HS-5 (cell line): ENCODE data around the gene TP53I3.
A peak's percentile ranks its signal among the peaks of the same experiment; 100 is the strongest.
"Not testable (repeated sequence)": the region's sequence is repeated elsewhere in the genome, so short reads cannot be mapped to it uniquely, and the experiment has no call there.

Source experiments
- DNase-seq: peaks from one replicate; pipeline ENCODE4 v3.0.0-alpha.2; 2012; ENCODE audit warnings: low read depth

Gene TP53I3

GRCh38 chr2:24095171-24095677, 10.6 kb upstream of the TP53I3 start:
- DNase-seq: not testable (repeated sequence)

DNA sequence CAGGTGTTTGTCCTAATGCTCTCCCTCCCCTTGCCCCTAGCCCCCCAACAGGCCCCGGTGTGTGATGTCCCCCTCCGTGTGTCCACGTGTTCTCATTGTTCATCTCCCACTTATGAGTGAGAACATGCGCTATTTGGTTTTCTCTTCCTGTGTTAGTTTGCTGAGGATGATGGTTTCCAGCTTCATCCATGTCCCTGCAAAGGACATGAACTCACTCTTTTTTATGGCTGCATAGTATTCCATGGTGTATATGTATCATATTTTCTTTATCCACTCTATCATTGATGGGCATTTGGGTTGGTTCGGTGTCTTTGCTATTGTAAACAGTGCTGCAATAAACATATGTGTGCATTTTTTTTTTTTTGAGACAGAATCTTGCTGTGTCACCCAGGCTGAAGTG, 8.6 kb upstream of the TP53I3 start:
- not testable (repeated sequence) for DNase-seq

DNA sequence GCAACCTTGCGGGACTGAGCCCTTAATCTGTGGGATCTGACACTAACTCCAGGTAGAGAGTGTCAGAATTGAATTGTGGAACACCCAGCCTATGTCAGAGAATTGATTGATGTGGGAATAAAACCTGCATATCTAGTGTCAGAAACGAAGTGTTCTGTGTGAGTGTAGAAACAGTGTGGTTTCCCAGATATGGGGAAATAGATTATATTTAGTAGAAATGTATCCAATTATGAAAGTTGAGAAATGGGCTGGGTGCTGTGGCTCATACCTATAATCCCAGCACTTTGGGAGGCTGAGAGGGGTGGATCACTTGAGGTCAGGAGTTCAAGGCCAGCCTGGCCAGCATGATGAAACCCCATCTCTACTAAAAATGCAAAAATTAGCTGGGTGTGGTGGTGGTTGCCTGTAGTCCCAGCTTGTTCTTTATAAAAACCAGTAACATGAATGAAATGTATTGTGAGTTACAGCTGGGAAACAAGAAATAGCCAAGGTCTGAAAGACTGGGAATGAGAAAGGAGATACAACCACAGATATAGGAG, 4.3 kb upstream of the TP53I3 start:
- no peak for DNase-seq

GRCh38 chr2:24087032-24087431, 2.4 kb upstream of the TP53I3 start:
- no peak for DNase-seq

DNA sequence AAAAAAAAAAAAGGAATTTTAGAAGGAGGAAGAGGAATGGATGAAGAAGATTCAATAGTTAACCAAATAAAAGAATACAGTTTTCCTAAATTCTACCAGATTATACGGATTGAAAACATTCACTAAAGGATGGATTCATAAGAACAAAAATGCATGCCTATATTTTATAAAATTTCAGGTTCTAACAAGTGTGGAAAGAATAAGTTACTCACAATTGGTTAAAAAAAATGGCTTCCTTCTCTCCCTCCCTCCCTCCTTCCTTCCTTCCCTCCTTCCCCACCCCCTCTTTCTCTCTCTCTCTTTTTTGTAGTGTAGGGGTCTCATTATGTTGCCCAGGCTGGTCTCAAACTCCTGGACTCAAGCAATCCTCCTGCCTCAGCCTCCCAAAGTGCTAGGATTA, 1.6 kb upstream of the TP53I3 start:
- DNase-seq: no peak

- no peak for DNase-seq
Measured at GRCh38 chr2:24085200-24085489, 511 bp upstream of the TP53I3 start.

DNA sequence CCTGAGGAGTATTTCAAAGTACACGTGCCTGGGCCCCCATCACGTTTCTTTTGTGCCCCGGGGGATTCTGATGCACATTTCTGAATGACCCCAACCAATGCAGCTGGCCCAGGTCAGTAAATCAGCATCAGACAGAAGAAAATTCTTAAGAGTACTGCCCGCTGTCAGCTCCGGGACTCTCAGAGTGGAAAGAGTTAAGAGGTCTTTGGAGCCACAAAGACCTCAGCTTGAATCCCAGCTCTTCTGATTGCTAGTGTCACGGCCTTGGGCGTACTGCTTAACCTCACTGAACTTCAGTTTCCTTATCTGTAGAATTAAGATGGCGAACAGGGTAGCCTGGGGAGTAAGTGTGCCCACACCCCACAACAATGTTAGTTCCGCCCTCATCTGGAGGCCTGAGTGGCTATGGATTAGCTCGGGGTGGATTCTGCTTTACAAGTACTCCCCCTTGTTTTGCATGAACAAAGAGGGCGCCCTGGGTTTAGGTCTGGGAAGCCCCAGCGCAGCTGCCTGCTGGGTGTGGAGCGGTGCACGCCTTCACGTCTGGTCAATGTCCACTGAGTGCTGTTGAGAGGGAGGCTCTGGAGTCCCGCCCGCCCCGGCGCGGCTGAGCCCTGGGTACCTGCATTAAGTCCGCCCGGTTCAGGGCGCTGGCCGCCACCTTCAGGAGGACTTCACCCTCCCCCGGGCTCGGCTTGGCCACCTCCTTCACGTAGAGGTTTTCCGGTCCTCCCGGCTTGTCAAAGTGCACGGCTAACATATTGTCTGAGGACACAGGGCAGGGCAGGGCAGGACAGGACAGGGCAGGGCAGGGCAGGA, 858 bp downstream of the TP53I3 start:
- DNase-seq: peak; percentile 71

DNA sequence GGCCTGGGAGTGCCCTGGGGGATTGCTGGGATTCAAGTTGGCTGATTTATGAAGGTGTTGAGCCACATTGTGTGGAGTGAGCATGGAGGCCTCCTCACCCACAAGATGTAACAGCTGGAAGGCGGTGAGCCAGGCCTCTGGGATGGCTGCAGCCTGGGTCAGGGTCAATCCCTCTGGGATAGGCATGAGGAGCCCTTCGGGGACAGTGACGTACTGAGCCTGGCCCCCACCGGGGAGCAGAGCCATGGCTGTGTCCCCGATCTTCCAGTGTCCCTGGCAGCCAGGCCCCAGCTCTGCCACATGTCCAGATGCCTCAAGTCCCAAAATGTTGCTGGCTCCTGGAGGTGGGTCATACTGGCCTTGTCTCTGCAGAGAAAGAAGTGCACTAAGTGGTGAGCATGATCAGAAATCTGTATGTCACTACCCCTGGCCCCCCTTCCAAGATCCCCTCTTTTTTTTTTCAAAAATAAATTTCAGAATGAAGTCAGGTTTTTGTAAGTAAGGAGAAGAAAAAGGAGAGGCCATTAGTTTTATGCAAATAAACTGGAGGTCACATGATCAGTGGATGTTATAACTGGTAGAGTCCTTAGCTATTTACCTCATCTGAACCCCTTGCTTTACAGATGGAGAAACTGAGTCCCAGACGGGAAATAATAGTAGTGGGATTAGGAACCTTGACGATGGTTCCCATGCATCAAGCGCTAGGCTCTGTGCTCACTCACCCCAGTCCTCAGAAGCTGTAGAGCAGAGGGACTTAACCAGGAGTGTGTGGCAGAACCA, 1.7 kb downstream of the TP53I3 start:
- DNase-seq: no peak

- no peak for DNase-seq
Measured at GRCh38 chr2:24080701-24081100, 3.9 kb downstream of the TP53I3 start.

DNA sequence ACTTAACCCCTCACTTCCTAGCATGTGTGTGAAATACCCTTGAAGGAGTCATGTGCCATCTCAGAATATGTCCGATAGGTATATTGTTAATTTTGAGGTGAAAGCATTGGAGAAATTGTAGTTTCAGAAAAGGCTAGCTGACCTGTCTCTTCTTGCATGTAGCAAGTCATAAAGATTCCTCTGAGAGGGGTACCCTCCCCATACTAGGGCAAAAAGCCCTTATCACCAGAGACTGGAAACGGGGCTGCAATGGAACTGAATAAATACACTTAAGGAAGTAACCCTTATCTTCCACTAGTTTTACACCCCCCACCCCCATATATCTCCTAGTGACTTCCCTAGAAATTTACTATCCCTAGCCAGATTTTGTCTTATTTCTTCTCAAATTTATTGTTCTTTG, 6.8 kb downstream of the TP53I3 start:
- DNase-seq: no peak

GRCh38 chr2:24077535-24077877, 7.1 kb downstream of the TP53I3 start:
- no peak for DNase-seq

DNA sequence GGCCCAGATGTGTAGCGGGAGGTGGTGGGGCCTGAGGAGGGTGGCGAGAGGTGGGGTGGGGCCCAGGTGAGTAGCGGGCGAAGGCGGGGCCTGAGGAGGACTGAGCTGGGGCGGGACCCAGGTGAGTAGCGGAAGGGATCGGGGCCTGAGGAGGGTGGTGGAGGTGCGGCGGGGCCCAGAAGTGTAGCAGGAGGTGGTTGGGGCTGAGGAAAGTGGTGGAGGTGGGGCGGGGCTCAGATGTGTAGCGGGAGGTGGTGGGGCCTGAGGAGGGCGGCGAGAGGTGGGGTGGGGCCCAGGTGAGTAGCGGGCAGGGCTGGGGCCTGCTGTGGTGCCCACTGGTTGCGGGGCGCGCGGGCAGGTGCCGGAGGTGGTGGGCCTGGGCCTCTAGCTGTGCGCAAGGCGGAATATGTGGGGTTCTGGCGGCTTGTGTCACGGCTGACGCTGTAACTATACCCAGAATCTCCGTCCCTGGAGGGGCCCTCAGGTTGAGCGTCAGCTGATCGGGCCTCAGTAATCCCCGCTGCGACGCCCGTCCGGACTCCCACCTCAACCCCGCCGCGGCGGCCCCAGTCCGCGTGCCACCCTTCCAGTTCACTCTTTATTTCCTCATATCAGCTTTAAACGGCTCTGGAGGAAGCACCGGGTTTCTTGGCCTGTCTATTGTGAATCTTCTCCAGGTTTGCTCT, 7.6 kb downstream of the TP53I3 start:
- DNase-seq: no peak

DNA sequence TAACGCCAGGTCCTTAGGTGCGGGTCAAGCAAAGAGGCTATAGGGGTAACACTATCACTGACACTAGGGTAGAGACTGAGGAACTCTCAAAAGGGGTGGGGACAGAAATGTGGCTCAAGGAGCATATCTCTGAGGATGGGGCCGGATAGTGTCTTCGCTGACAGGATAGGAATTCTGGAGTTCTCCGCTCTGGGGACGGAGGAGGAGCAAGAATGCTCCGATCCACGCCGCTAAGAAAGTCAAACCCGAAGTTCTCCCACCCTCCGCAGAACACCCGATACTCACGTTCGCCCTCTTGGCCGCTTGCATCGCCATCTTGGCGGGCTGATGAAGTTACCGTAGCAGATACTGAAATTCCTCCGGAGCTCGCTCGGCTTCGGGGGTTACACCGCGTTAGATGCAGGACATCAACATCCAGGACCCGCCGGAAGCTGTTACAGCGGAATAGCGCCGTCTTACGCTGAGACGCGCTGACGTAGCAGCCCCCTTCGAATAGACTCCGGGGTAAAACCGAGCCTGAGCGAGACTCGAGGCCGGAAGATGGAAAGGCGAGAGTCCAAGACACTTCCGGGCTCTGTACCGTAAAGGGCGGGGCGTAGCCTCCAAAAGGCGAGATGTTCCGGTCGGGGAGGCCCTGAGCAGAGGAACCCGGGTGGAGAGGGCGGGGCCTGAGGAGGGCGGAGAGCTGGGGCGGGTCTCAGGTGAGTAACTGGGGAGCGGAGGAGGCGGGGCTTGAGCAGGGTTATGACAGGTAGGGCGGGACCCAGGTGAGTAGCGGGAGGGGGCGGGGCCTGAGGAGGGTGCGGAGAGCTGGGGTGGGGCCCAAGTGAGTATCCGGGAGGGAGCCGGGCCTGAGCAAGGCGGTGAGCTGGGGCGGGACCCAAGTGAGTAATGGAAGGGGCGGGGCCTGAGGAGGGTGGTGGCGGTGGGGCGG, 8.5 kb downstream of the TP53I3 start, which contains the start of gene SF3B6:
Gene SF3B6, minus strand, starts transcription at position 412 of the 934 bp plus-strand sequence. Its CDS starts 97 bp downstream, at position 315.
- peak; percentile 97 for DNase-seq

DNA sequence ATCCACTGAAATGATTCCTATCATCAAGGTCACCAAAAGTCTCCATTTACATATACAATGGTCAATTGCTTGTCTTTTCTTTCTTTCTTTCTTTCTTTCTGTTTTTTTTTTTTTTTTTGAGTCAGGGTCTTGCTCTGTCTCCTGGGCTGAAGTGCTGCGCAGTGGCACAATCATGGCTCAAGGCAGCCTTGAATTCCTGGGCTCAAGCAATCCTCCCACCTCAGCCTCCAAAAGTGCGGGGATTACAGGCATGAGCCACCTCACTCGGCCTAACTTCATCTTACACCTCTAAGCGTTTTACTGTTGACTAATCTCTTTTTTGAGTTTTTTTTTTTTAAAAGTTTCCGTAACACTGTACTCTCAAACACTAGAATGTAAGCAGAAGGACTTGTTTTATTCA, 9.4 kb downstream of the TP53I3 start:
- DNase-seq: no peak

GRCh38 chr2:24073816-24074215, 10.8 kb downstream of the TP53I3 start:
- no peak for DNase-seq

DNA sequence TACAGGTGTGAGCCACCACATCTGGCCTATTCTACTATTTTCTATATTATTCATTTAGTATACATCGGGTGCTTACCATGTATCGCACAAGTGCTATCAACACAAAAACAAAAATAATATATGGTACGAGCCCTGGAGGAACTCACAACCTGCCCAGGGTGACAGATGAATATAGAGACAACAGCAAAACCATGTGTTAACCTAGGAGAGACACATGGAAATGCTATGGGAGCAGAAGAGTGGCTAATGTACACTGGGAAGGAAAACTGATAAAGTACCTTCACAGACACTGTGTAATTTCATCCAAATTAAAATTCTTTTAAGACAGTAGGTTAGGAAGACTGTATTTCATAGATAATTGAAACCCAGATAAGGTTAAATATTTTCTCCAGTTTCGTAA, 12.4 kb downstream of the TP53I3 start:
- no peak for DNase-seq

DNA sequence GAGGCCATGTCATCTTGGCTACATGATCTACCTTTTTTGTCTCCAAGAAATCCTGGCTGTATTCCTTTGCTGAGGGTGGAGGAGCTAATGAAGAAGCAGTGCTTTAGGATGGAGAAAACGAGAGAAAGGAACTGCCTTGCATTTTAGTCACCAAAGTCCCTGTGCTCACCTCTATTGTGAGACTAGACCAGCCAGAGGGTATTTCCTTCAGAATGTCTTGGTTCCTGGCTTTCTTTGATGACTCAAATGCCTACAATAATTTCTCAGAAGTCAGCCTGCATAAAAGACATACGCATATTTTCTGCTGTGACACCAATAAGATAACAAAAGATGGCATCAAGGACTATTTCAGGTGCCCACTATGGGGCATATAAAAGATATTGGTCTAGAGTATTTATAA, 19.3 kb downstream of the TP53I3 start:
- DNase-seq: no peak

GRCh38 chr2:24058564-24059271, 25.9 kb downstream of the TP53I3 start:
- DNase-seq: no peak

GRCh38 chr2:24055750-24056149, 28.9 kb downstream of the TP53I3 start:
- no peak for DNase-seq

DNA sequence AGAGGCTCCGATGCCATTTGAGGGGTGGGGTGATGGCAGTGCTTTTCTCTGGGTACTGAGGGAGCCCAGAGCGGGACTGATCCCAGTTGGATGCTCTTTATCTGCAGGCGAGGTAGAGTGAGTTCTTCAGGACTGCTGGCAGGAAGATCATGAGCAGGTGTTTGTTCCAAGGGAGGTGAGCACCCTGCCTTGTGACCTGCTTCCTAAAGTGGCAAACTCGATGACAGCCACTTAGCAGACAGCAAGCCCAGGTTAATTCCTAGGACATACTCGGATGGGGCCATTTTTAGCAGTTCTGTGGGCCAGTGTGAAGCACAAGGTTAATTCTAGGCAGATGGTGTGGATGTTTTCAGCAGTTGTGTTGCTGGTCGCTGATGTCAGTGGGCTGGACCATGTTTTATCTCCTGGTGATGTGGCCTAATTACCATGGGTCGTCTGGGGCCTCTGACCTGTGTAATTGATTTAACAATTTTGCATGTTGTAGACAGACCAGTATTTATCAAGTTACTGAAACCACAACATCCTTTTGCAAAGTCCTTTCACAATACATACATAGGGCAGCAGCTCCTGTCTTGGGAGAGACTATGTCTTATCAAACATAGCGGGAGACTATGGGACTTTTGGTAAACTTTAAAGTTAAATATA, 30.1 kb downstream of the TP53I3 start:
- no peak for DNase-seq
